Right lobe of liver (tissue), 6 donors: Measurements from ENCODE around the gene MPIG6B. TPM values are rescaled to one million over a fixed set of nuclear protein-coding genes. Genes with fewer than 3 reads are reported as not detected.
A peak's percentile ranks its signal among the peaks of the same experiment; 100 is the strongest.

Experiments
- ATAC-seq, 4 donors: fragments of 200-7000 bp; cut with Tn5 transposase; one replicate each; pipeline ENCODE4 v1.9.1; 2020; ENCODE audit warnings: mild to moderate bottlenecking in 4 of 4, moderate library complexity in 4 of 4
- DNase-seq, 3 donors: peaks; one replicate each; pipeline ENCODE4 v3.0.0-alpha.2; 2020
- H3K27ac ChIP-seq, 3 donors: fragments of 200-600 bp; one replicate each; pipeline ENCODE4 v1.8.0; 2022
- H3K27me3 ChIP-seq, 2 donors: fragments of 200-600 bp; one replicate each; pipeline ENCODE4 v1.8.0; 2022
- H3K36me3 ChIP-seq, 4 donors: fragments of 200-600 bp; sonication (generic) in 1 of 4; one replicate each; pipeline versions ENCODE4 v1.5.1 to v1.8.0; 2017 to 2022; ENCODE audit warnings: control low read depth in 1 of 4
- H3K4me1 ChIP-seq, 4 donors: fragments of 200-600 bp; sonication (generic) in 1 of 4; one replicate each; pipeline versions ENCODE4 v1.5.1 to v1.8.0; 2017 to 2022; ENCODE audit warnings: control low read depth in 1 of 4
- H3K4me3 ChIP-seq, 3 donors: fragments of 200-600 bp; one replicate each; pipeline ENCODE4 v1.8.0; 2022
- H3K9me3 ChIP-seq, 4 donors: fragments of 200-600 bp; sonication (generic) in 1 of 4; one replicate each; pipeline versions ENCODE4 v1.5.1 to v1.8.0; 2017 to 2022; ENCODE audit warnings: control low read depth in 1 of 4
- CTCF ChIP-seq, 4 donors: fragments of 200-600 bp in 3 of 4; fragments of 450-650 bp in 1 of 4; IDR thresholded peaks; one replicate each; pipeline versions ENCODE4 v1.5.1 to v1.8.0; 2016 to 2022; ENCODE audit warnings: antibody characterized with exemption in 4 of 4, mild to moderate bottlenecking in 2 of 4
- POLR2A ChIP-seq: fragments of 450-650 bp; IDR thresholded peaks from one replicate; pipeline ENCODE4 v1.6.1; 2017; ENCODE audit warnings: antibody characterized with exemption, mild to moderate bottlenecking
- WGBS: methylation state at CpG from one replicate; pipeline ENCODE4 v1.1.6; 2018; ENCODE audit warnings: low coverage, low lambda C conversion rate; ENCODE audit not compliant: insufficient coverage; ENCODE audit errors: missing lambda C conversion rate; 5-methylcytosine and 5-hydroxymethylcytosine counted together
- intact Hi-C, 2 donors: fragments of 100-400 bp; cut with DNase I; formaldehyde crosslinking; loops; one replicate each; pipeline versions ENCODE4 v1.11.2 to v1.14.1; 2022
- total RNA-seq, 6 experiments: library from RNA; depleted of rRNA in 2 of 6; stranded (reverse); fragments of >200 nt in 2 of 6; fragmentation: NEBNext Ultra II Directional in 3 of 6; extraction: Animal tissue kit (Norgen Biotek cat#: 25700) in 3 of 6; gene quantifications; one replicate each; pipeline versions ENCODE4 v1.1.0 to v1.2.4, GENCODE V29; 2016 to 2023
- donor health status: DM: no; HTN: yes; CAD: no.
- donor health status: DM: no; HTN: no; CAD: no.
- donor health status: DM: no; HTN: no; CAD: no.
- donor health status: DM: no; HTN: yes; CAD: no.
- donor health status: DM: no; HTN: yes; CAD: no.

Gene MPIG6B
- total RNA-seq, 6 experiments from 2014 or later: 0.33 to 0.56 TPM; not detected in 4

GRCh38 chr6:31769684-31770371 lies 46.7 kb downstream of the MPIG6B start:
- no peak overlapping the region for H3K4me3 ChIP-seq
- peaks cover 0 to 5% (median 0%) of the 10 kb centered on the region in 4 donors for H3K4me1 ChIP-seq
- no peaks in the 10 kb centered on the region for H3K9me3 ChIP-seq
- no peaks in the 10 kb centered on the region for H3K27me3 ChIP-seq
- DNase-seq (peak; percentile 83 to 89 (median 88)), ATAC-seq (peak; percentile 85 to 87 (median 87))
- WGBS: 39% methylated on average over 8 of the region's 12 CpGs
- intact Hi-C loops: loop anchor here (10.0 kb wide), 3 partner anchors 55 to 85 kb away; partner anchors contain the start of genes LY6G5C (in 2 of the 2) and LY6G6D (in 1 of the 2)
- TF ChIP-seq CTCF (IDR thresholded peaks at IDR 0.05) (peak; percentile 81 to 98 (median 94)), POLR2A (no peak)
- H3K36me3 ChIP-seq: no peaks in the 10 kb centered on the region
- H3K27ac ChIP-seq: no peak overlapping the region

GRCh38 chr6:31770860-31771259 lies 47.7 kb downstream of the MPIG6B start:
- H3K4me3 ChIP-seq: no peak overlapping the region
- DNase-seq: no peak
- intact Hi-C loops: loop anchor here (10.0 kb wide), 1 partner anchor 64 kb away; no protein-coding TSS in a partner anchor
- H3K36me3 ChIP-seq: no peaks in the 10 kb centered on the region
- H3K27me3 ChIP-seq: no peaks in the 10 kb centered on the region
- no peaks in the 10 kb centered on the region for H3K9me3 ChIP-seq
- WGBS: 85% methylated on average over 2 of the region's 2 CpGs
- ATAC-seq: no peak
- peaks cover 0 to 12% (median 0%) of the 10 kb centered on the region in 4 donors for H3K4me1 ChIP-seq
- TF ChIP-seq POLR2A (no peak), CTCF (IDR thresholded peaks at IDR 0.05) (no peak)
- no peak overlapping the region for H3K27ac ChIP-seq

- no peak overlapping the region for H3K4me3 ChIP-seq
- no peak for ATAC-seq
- H3K36me3 ChIP-seq: no peaks in the 10 kb centered on the region
- TF ChIP-seq CTCF (IDR thresholded peaks at IDR 0.05) (no peak), POLR2A (no peak)
- H3K9me3 ChIP-seq: no peaks in the 10 kb centered on the region
- no peaks in the 10 kb centered on the region for H3K27me3 ChIP-seq
- H3K27ac ChIP-seq: no peak overlapping the region
- intact Hi-C loops: loop anchor here (10.0 kb wide), 1 partner anchor 63 kb away; no protein-coding TSS in a partner anchor
- peaks cover 0 to 24% (median 5%) of the 10 kb centered on the region in 4 donors for H3K4me1 ChIP-seq
- no peak for DNase-seq
- WGBS: 66% methylated on average over 4 of the region's 4 CpGs
These were observed 48.8 kb downstream of the MPIG6B start for GRCh38 chr6:31771992-31772358.

- Histone ChIP-seq H3K27me3 (no peaks in the 10 kb centered on the region), H3K27ac (peak overlapping the region in 1 of 3 donors; percentile 58), H3K4me1 (peaks cover 0 to 30% (median 6%) of the 10 kb centered on the region in 4 donors), H3K36me3 (peaks cover 0 to 8% (median 3%) of the 10 kb centered on the region in 4 donors), H3K9me3 (no peaks in the 10 kb centered on the region), H3K4me3 (no peak overlapping the region)
- WGBS: 60% methylated on average over 1 of the region's 4 CpGs
- ATAC-seq (peak in 2 of 4 donors; percentile 3 to 7), DNase-seq (no peak)
- TF ChIP-seq CTCF (IDR thresholded peaks at IDR 0.05) (no peak), POLR2A (no peak)
- intact Hi-C loops: loop anchor here (10.0 kb wide), 1 partner anchor 60 kb away; no protein-coding TSS in a partner anchor
These were observed 52.0 kb downstream of the MPIG6B start for GRCh38 chr6:31775184-31775583.
